ENCODE data around the gene RPAP3.

DNA sequence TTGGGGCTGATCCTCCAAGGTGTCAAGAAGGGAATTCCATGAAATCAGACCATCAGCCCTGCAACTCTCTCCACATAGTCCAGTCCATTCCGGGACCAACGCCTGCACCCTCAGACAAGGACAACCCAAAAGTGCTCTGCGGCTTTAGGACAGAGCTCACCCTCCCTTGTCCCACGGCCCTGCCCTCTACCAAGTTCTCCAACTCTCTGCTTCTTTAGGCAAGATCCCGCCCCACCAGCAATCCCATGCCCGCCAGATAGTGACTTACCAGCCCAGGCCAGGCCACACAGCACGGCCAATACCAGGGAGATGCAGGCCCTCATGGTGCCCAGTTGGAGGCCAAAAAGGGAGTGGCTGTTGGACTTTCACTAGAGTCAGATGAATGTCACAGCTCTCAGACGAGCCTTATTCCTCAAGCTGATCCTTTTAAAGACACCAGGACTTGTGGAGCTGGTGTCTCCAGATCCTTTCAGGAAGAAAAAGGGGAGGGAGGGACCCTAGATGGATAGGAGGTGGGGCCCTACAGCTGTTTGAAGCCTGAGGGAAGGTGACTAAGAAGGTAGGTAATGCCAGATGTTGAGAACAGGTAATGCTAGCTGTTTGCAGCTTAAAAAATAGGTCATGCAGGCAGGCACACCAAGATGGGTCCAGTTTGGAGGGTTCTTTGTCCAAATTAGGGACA is 19.4 kb upstream of the RPAP3 start, which contains the start of gene ENDOU:
- TF ChIP-seq, protein P1, sequence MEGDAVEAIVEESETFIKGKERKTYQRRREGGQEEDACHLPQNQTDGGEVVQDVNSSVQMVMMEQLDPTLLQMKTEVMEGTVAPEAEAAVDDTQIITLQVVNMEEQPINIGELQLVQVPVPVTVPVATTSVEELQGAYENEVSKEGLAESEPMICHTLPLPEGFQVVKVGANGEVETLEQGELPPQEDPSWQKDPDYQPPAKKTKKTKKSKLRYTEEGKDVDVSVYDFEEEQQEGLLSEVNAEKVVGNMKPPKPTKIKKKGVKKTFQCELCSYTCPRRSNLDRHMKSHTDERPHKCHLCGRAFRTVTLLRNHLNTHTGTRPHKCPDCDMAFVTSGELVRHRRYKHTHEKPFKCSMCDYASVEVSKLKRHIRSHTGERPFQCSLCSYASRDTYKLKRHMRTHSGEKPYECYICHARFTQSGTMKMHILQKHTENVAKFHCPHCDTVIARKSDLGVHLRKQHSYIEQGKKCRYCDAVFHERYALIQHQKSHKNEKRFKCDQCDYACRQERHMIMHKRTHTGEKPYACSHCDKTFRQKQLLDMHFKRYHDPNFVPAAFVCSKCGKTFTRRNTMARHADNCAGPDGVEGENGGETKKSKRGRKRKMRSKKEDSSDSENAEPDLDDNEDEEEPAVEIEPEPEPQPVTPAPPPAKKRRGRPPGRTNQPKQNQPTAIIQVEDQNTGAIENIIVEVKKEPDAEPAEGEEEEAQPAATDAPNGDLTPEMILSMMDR (IDR thresholded peaks at IDR 0.05 in 8 of 11, conservative IDR thresholded peaks at IDR 0.05 in 3 of 11), result no peak
- no peak for TF ChIP-seq POLR2AphosphoS5 (IDR thresholded peaks at IDR 0.05)

Measured in spleen (tissue), 7 donors.